ENCODE data around the gene BAHCC1.
A peak's percentile ranks its signal among the peaks of the same experiment; 100 is the strongest.

The BAHCC1 gene

GRCh38 chr17:81398176-81398831, 3.0 kb downstream of the BAHCC1 start:
- DNase-seq (ENCODE audit: low read depth in 3 of 3) = no peak

GRCh38 chr17:81398832-81399411, 3.7 kb downstream of the BAHCC1 start:
- DNase-seq (ENCODE audit: low read depth in 3 of 3) = no peak

- DNase-seq (ENCODE audit: low read depth in 3 of 3) = no peak
Measured at GRCh38 chr17:81399481-81400153, 4.4 kb downstream of the BAHCC1 start.

- DNase-seq (ENCODE audit: low read depth in 3 of 3) = no peak
Measured at GRCh38 chr17:81400154-81400977, 5.1 kb downstream of the BAHCC1 start.

GRCh38 chr17:81400996-81401722, 5.9 kb downstream of the BAHCC1 start:
- DNase-seq (ENCODE audit: low read depth in 3 of 3) = no peak

GRCh38 chr17:81401723-81402529, 6.7 kb downstream of the BAHCC1 start:
- DNase-seq (ENCODE audit: low read depth in 3 of 3) = no peak

- DNase-seq (ENCODE audit: low read depth in 3 of 3) = no peak
Measured at GRCh38 chr17:81402530-81402941, 7.3 kb downstream of the BAHCC1 start.

- no peak for DNase-seq (ENCODE audit: low read depth in 3 of 3)
Measured at GRCh38 chr17:81402981-81403467, 7.8 kb downstream of the BAHCC1 start.

- DNase-seq (ENCODE audit: low read depth in 3 of 3) = no peak
Measured at GRCh38 chr17:81403671-81404534, 8.6 kb downstream of the BAHCC1 start.

- DNase-seq (ENCODE audit: low read depth in 3 of 3) = no peak
Measured at GRCh38 chr17:81404558-81405165, 9.4 kb downstream of the BAHCC1 start.

GRCh38 chr17:81405411-81405872, 10.2 kb downstream of the BAHCC1 start:
- no peak for DNase-seq (ENCODE audit: low read depth in 3 of 3)

- DNase-seq (ENCODE audit: low read depth in 3 of 3) = no peak
Measured at GRCh38 chr17:81406117-81406953, 11.1 kb downstream of the BAHCC1 start.

GRCh38 chr17:81408049-81408448, 12.8 kb downstream of the BAHCC1 start:
- DNase-seq (ENCODE audit: low read depth in 3 of 3) = no peak

- DNase-seq (ENCODE audit: low read depth in 3 of 3) = no peak
Measured at GRCh38 chr17:81409190-81409935, 14.1 kb downstream of the BAHCC1 start.

- DNase-seq (ENCODE audit: low read depth in 3 of 3) = no peak
Measured at GRCh38 chr17:81410852-81411251, 15.6 kb downstream of the BAHCC1 start.

GRCh38 chr17:81411305-81411704, 16.0 kb downstream of the BAHCC1 start:
- DNase-seq (ENCODE audit: low read depth in 3 of 3) = no peak

GRCh38 chr17:81412490-81413093, 17.3 kb downstream of the BAHCC1 start:
- peak in 2 of 3 experiments; percentile 51 for DNase-seq (ENCODE audit: low read depth in 3 of 3)
